Left ventricle myocardium inferior (tissue), 1 donor: ENCODE results near the gene UGT1A4. TPM values are rescaled to one million over a fixed set of nuclear protein-coding genes. Genes with fewer than 3 reads are reported as not detected.

Experiments used
- DNase-seq: peaks from one replicate; pipeline ENCODE4 v3.0.0-alpha.2; 2020
- H3K27ac ChIP-seq: fragments of 200-600 bp; replicated peaks from 2 replicates; pipeline ENCODE4 v1.8.0; 2021
- H3K27me3 ChIP-seq: fragments of 200-600 bp; 2 replicates; pipeline ENCODE4 v1.8.0; 2021; ENCODE audit warnings: low read depth
- H3K36me3 ChIP-seq: fragments of 200-600 bp; 2 replicates; pipeline ENCODE4 v1.8.0; 2021
- H3K4me1 ChIP-seq: fragments of 200-600 bp; 2 replicates; pipeline ENCODE4 v1.8.0; 2021
- H3K4me3 ChIP-seq: fragments of 200-600 bp; 2 replicates; pipeline ENCODE4 v1.8.0; 2021; ENCODE audit warnings: mild to moderate bottlenecking, moderate library complexity
- H3K9me3 ChIP-seq: fragments of 200-600 bp; replicated peaks from 2 replicates; pipeline ENCODE4 v1.8.0; 2021
- intact Hi-C: fragments of 100-400 bp; cut with micrococcal nuclease; formaldehyde crosslinking; loops from one replicate; pipeline ENCODE4 v1.11.0; 2022
- total RNA-seq: library from RNA; stranded (reverse); fragmentation: NEBNext Ultra II Directional; extraction: Animal tissue kit (Norgen Biotek cat#: 25700); gene quantifications from one replicate; pipeline ENCODE4 v1.2.1, GENCODE V29; 2021
- TF ChIP-seq, protein P1 (sequence below): fragments of 200-600 bp; IDR thresholded peaks from 2 replicates; pipeline ENCODE4 v1.8.0; 2021; ENCODE audit warnings: antibody characterized with exemption, mild to moderate bottlenecking, borderline replicate concordance
- donor health status: DM: no; HTN: yes; CAD: no; lungs with severe emphysema.

The UGT1A4 gene
- total RNA-seq, 1 donor from 2014 or later: not detected

DNA sequence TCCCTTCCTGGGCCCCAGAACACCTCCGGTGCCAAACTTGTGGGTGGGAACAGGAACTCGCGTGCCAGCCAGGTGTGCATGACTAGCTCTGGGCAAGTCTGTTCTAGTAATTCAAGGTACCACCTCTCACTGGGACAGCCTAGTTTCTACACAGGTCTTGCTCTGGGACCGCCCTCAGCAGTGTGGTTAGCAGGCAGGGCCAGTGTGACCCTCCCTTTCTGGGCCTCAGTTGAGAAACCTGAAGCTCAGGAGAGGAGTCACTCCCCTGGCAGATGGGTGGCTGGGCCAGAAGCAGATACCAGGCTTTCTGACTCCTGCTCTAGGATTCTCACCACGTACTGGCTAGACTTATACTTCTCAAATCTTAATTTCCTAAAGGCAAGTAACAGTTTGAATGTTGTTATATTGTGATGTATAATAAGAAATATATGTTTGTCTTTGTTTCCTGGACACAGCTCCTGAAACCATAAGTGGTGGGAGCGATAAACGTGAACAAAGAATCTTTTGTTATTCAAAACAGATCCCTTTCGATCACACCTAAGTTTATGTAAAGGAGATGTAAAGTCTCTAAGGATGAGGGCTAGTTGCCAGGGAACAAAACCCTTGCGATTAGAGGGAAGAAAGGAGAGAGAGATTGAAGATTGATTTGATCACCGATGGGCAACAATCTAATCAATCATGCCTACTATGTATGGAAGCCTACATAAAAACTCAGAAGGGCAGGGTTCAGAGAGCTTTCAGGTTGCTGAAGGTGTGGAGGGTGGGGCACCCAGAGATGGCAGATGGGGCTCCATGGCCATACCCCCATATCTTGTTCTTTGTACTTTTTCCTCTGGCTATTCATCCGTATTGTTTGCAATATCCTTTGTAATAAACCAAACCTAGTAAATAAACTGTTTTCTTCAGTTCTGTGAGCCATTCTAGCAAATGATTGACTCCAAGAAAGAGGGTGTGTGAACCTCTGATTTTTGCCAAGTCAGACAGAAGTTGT is 26.8 kb upstream of the UGT1A4 start:
- intact Hi-C loops: no loop called here
- Histone ChIP-seq H3K4me3 (no peak overlapping the region), H3K27me3 (peaks cover 18% of the 10 kb centered on the region), H3K9me3 (no peaks in the 10 kb centered on the region), H3K27ac (no peak overlapping the region), H3K4me1 (no peaks in the 10 kb centered on the region), H3K36me3 (no peaks in the 10 kb centered on the region)
- TF ChIP-seq, protein P1, sequence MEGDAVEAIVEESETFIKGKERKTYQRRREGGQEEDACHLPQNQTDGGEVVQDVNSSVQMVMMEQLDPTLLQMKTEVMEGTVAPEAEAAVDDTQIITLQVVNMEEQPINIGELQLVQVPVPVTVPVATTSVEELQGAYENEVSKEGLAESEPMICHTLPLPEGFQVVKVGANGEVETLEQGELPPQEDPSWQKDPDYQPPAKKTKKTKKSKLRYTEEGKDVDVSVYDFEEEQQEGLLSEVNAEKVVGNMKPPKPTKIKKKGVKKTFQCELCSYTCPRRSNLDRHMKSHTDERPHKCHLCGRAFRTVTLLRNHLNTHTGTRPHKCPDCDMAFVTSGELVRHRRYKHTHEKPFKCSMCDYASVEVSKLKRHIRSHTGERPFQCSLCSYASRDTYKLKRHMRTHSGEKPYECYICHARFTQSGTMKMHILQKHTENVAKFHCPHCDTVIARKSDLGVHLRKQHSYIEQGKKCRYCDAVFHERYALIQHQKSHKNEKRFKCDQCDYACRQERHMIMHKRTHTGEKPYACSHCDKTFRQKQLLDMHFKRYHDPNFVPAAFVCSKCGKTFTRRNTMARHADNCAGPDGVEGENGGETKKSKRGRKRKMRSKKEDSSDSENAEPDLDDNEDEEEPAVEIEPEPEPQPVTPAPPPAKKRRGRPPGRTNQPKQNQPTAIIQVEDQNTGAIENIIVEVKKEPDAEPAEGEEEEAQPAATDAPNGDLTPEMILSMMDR: no peak
- DNase-seq: no peak

GRCh38 chr2:233692648-233693047 is 25.9 kb upstream of the UGT1A4 start, which contains the start of gene UGT1A6:
UGT1A6 (plus strand) TSS chr2:233692890; CDS start chr2:233693005, 115 bp downstream.
- Histone ChIP-seq H3K4me3 (no peak within 1 kb of the TSS), H3K27me3 (peaks cover 13% of the 10 kb centered on the region), H3K4me1 (no peaks in the 10 kb centered on the region), H3K9me3 (no peaks in the 10 kb centered on the region), H3K36me3 (no peaks in the 10 kb centered on the region), H3K27ac (no peak within 1 kb of the TSS)
- TF ChIP-seq, protein P1: no peak
- intact Hi-C loops: no loop called here
- no peak for DNase-seq

DNA sequence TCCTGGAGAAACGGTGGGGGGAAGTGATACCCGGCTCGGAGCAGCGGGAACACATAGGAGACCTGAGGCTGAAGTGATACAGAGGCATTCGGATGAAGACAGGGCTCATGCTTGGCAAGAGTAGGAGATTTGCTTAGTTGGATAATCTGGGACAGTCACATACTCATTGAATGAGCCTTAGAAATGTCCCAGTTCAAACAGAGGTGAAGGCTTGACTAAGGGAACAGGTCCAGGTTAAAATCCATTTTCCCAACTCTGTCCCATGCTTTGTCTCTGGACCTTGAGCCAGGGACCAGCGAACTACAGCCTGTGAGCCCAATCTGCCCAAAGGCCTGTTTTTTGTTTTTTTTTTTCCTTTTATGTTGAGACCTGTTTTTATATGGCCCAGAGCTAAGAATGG is 24.6 kb upstream of the UGT1A4 start:
- H3K36me3 ChIP-seq: no peaks in the 10 kb centered on the region
- intact Hi-C loops: no loop called here
- TF ChIP-seq, protein P1: no peak
- H3K4me1 ChIP-seq: no peaks in the 10 kb centered on the region
- H3K9me3 ChIP-seq: no peaks in the 10 kb centered on the region
- DNase-seq: no peak
- no peak overlapping the region for H3K4me3 ChIP-seq
- H3K27me3 ChIP-seq: peaks cover 18% of the 10 kb centered on the region
- H3K27ac ChIP-seq: no peak overlapping the region

DNA sequence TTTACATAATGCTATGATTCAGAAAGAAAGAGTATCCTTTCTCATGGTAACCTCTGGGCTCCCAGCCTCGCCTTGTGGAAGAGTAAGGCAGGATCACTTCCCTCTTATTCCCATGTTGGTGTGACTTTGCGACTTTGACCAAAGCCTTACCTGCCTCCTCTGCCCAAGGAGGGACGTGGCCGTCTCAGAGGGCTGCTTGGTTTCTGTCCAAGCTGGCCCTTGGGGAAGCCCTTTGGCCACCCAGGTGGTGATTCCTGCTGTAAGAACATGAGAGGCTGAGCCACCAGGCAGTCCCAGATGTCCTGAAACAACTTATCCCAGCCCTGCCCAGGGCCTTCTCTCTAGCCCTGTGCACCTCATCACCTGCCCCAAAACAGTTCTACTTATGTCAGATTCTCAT is 19.8 kb upstream of the UGT1A4 start:
- TF ChIP-seq, protein P1: no peak
- intact Hi-C loops: no loop called here
- no peak overlapping the region for H3K27ac ChIP-seq
- no peak overlapping the region for H3K4me3 ChIP-seq
- no peaks in the 10 kb centered on the region for H3K4me1 ChIP-seq
- peaks cover 5% of the 10 kb centered on the region for H3K27me3 ChIP-seq
- no peaks in the 10 kb centered on the region for H3K36me3 ChIP-seq
- DNase-seq: no peak
- H3K9me3 ChIP-seq: peaks cover 10% of the 10 kb centered on the region

- TF ChIP-seq, protein P1: no peak
- Histone ChIP-seq H3K4me3 (no peak overlapping the region), H3K36me3 (no peaks in the 10 kb centered on the region), H3K27me3 (peaks cover 5% of the 10 kb centered on the region), H3K9me3 (peaks cover 17% of the 10 kb centered on the region), H3K27ac (no peak overlapping the region), H3K4me1 (no peaks in the 10 kb centered on the region)
- no peak for DNase-seq
- intact Hi-C loops: no loop called here
These were observed 19.0 kb upstream of the UGT1A4 start for GRCh38 chr2:233699424-233700027.
